AG04450 (cell line): Measurements from ENCODE around the gene INPP5D. TPM values are rescaled to one million over a fixed set of nuclear protein-coding genes. Genes with fewer than 3 reads are reported as not detected.
"Not testable (repeated sequence)": the region's sequence is repeated elsewhere in the genome, so short reads cannot be mapped to it uniquely, and the experiment has no call there.

Experiments
- CTCF ChIA-PET: fragments of 300-600, 350-600 bp; formaldehyde crosslinking; extraction: SDS; loops from one replicate; lab custom pipeline; 2022; ENCODE audit warnings: antibody characterized with exemption, inconsistent platforms; lab: Charles Lee
- POLR2A ChIA-PET: fragments of 350-600 bp; formaldehyde crosslinking; extraction: SDS; loops from one replicate; lab custom pipeline; 2021; ENCODE audit warnings: antibody characterized with exemption, inconsistent platforms; lab: Yijun Ruan, JAX
- DNase-seq: peaks from one replicate; pipeline ENCODE4 v3.0.0-alpha.2; 2011; ENCODE audit warnings: low read depth, low spot score
- H3K27ac ChIP-seq: one replicate; pipeline ENCODE4 v1.5.1; 2012; ENCODE audit warnings: low read depth, low read length, control low read depth
- H3K27me3 ChIP-seq: one replicate; pipeline ENCODE4 v1.6.0; 2012; ENCODE audit warnings: low read length; ENCODE audit not compliant: control insufficient read depth, insufficient read depth
- H3K4me3 ChIP-seq: 2 replicates; pipeline ENCODE4 v1.5.1; 2011; ENCODE audit warnings: mild to moderate bottlenecking, low read depth, low read length, control low read depth
- H3K9me3 ChIP-seq: 2 replicates; pipeline ENCODE4 v1.5.1; 2012; ENCODE audit warnings: low read length; ENCODE audit not compliant: control insufficient read depth, insufficient read depth
- CTCF ChIP-seq: IDR thresholded peaks from 2 replicates; pipeline ENCODE4 v1.5.1; 2011; ENCODE audit warnings: low read depth, low read length, control low read depth, inconsistent platforms
- polyA plus RNA-seq: library from polyadenylated mRNA; depleted of rRNA; stranded (reverse); fragments of >200 nt; gene quantifications from 2 replicates; pipeline ENCODE4 v1.2.3, GENCODE V29; 2011

Gene INPP5D
- polyA plus RNA-seq, 1 experiment = 0.43 TPM

- no peak overlapping the region for H3K4me3 ChIP-seq
- TF ChIP-seq CTCF = no peak
- ChIA-PET CTCF (no interaction called here), POLR2A (no interaction called here)
- no peak overlapping the region for H3K27ac ChIP-seq
- no peaks in the 10 kb centered on the region for H3K27me3 ChIP-seq
- H3K9me3 ChIP-seq = no peaks in the 10 kb centered on the region
- DNase-seq = no peak
Observed at GRCh38 chr2:233156001-233156400, 95.9 kb downstream of the INPP5D start.

GRCh38 chr2:233156461-233156860 is 96.3 kb downstream of the INPP5D start:
- CTCF ChIA-PET, H3K27ac ChIP-seq, DNase-seq, POLR2A ChIA-PET, H3K27me3 ChIP-seq, H3K9me3 ChIP-seq, H3K4me3 ChIP-seq: not testable (repeated sequence)

GRCh38 chr2:233161730-233162129 is 101.6 kb downstream of the INPP5D start:
- CTCF ChIA-PET = interaction anchor here (0.5 kb wide), 1 partner anchor 141 kb away, joined by 3 read pairs; no protein-coding TSS in a partner anchor
- no peak for TF ChIP-seq CTCF
- Histone ChIP-seq H3K27ac (no peak overlapping the region), H3K27me3 (no peaks in the 10 kb centered on the region), H3K9me3 (no peaks in the 10 kb centered on the region), H3K4me3 (no peak overlapping the region)
- DNase-seq = no peak
- POLR2A ChIA-PET = no interaction called here

- H3K27ac ChIP-seq = no peak overlapping the region
- POLR2A ChIA-PET = no interaction called here
- CTCF ChIA-PET = no interaction called here
- H3K4me3 ChIP-seq = no peak overlapping the region
- H3K27me3 ChIP-seq = no peaks in the 10 kb centered on the region
- no peaks in the 10 kb centered on the region for H3K9me3 ChIP-seq
- TF ChIP-seq CTCF = no peak
- no peak for DNase-seq
Observed at GRCh38 chr2:233162770-233163169, 102.6 kb downstream of the INPP5D start.

- ChIA-PET CTCF (no interaction called here), POLR2A (no interaction called here)
- no peak overlapping the region for H3K4me3 ChIP-seq
- TF ChIP-seq CTCF = no peak
- no peak for DNase-seq
- no peaks in the 10 kb centered on the region for H3K9me3 ChIP-seq
- no peak overlapping the region for H3K27ac ChIP-seq
- H3K27me3 ChIP-seq = peaks cover 4% of the 10 kb centered on the region
Observed at GRCh38 chr2:233163486-233164103, 103.5 kb downstream of the INPP5D start.
